Measurements from ENCODE around the gene PRCC. TPM values are rescaled to one million over a fixed set of nuclear protein-coding genes. Genes with fewer than 3 reads are reported as not detected.

The PRCC gene
- total and polyA plus RNA-seq, 2 of the 13 experiments (the other 11 are each of a cell fraction or from before 2014, with no cell fraction given): 24.2 to 40.5 TPM

GRCh38 chr1:156795787-156796186, 28.5 kb downstream of the PRCC start (continued):
- TF ChIP-seq NR0B2 (CRISPR knock-in tag; IDR thresholded peaks at IDR 0.05) (no peak), ZZZ3 (CRISPR knock-in tag; IDR thresholded peaks at IDR 0.05; ENCODE audit: borderline replicate concordance) (no peak), ZSCAN31 (CRISPR knock-in tag; IDR thresholded peaks at IDR 0.05; ENCODE audit: low read depth) (no peak), ZNF652 (CRISPR knock-in tag; IDR thresholded peaks at IDR 0.05; ENCODE audit: borderline replicate concordance, low read depth) (no peak), SNRNP70 (IDR thresholded peaks at IDR 0.05; ENCODE audit: low read depth, low read length) (no peak), ZNF710 (CRISPR knock-in tag; IDR thresholded peaks at IDR 0.05; ENCODE audit: borderline replicate concordance) (0 out of 2 replicates have a peak, but pooled peaks have one; percentile 64), HNRNPK (IDR thresholded peaks at IDR 0.05; ENCODE audit: low read depth, low read length, poor library complexity, severe bottlenecking) (no peak), TRIM24 (CRISPR knock-in tag; IDR thresholded peaks at IDR 0.05) (no peak), SNAPC2 (CRISPR knock-in tag; IDR thresholded peaks at IDR 0.05) (no peak), NFE2L1 (CRISPR knock-in tag; IDR thresholded peaks at IDR 0.05; ENCODE audit: borderline replicate concordance) (no peak), GPBP1L1 (CRISPR knock-in tag; IDR thresholded peaks at IDR 0.05) (no peak), PRDM10 (CRISPR knock-in tag; IDR thresholded peaks at IDR 0.05; ENCODE audit: low read depth) (peak; percentile 55; the same call in 1 of the 2 replicates), JDP2 (CRISPR knock-in tag; IDR thresholded peaks at IDR 0.05; ENCODE audit: borderline replicate concordance) (no peak), MIER3 (CRISPR knock-in tag; IDR thresholded peaks at IDR 0.05; ENCODE audit: borderline replicate concordance) (no peak; the same call in 1 of the 2 replicates), ZNF350 (CRISPR knock-in tag; IDR thresholded peaks at IDR 0.05; ENCODE audit: borderline replicate concordance, low read depth) (no peak), LCORL (IDR thresholded peaks at IDR 0.05) (no peak), LCORL (CRISPR knock-in tag; IDR thresholded peaks at IDR 0.05) (no peak), EP300 (IDR thresholded peaks at IDR 0.05; ENCODE audit: low read depth in 2 of 2, low read length in 2 of 2) (peak in 1 of 2 experiments; percentile 55; a peak in 1 of 4 replicates), EP300 (CRISPR knock-in tag; IDR thresholded peaks at IDR 0.05; ENCODE audit: borderline replicate concordance) (no peak; the same call in 1 of the 2 replicates), HES4 (CRISPR knock-in tag; IDR thresholded peaks at IDR 0.05; ENCODE audit: borderline replicate concordance) (no peak), ATRX (CRISPR knock-in tag; IDR thresholded peaks at IDR 0.05; ENCODE audit: borderline replicate concordance) (no peak), KLF13 (CRISPR knock-in tag; IDR thresholded peaks at IDR 0.05) (no peak), ZFP90 (CRISPR knock-in tag; IDR thresholded peaks at IDR 0.05; ENCODE audit: borderline replicate concordance) (no peak), KDM5A (IDR thresholded peaks at IDR 0.05; ENCODE audit: borderline replicate concordance, low read length) (no peak)
